Retina (tissue), 1 donor: ENCODE data around the gene PCNX1.
"Not testable (repeated sequence)": the region's sequence is repeated elsewhere in the genome, so short reads cannot be mapped to it uniquely, and the experiment has no call there.

Source experiments
- DNase-seq: peaks from one replicate; pipeline ENCODE4 v3.0.0-alpha.2; 2016

The PCNX1 gene

GRCh38 chr14:70971560-70971959 is 64.3 kb downstream of the PCNX1 start:
- DNase-seq = no peak

GRCh38 chr14:70972107-70972976 is 65.1 kb downstream of the PCNX1 start:
- peak; percentile 78 for DNase-seq

GRCh38 chr14:70976591-70976990 is 69.3 kb downstream of the PCNX1 start:
- DNase-seq = no peak

GRCh38 chr14:70981000-70981952 is 74.0 kb downstream of the PCNX1 start:
- no peak for DNase-seq

- no peak for DNase-seq
Measured at GRCh38 chr14:70982200-70982599, 74.9 kb downstream of the PCNX1 start.

- DNase-seq = no peak
Measured at GRCh38 chr14:70987041-70987440, 79.8 kb downstream of the PCNX1 start.

- DNase-seq = no peak
Measured at GRCh38 chr14:70988452-70988851, 81.2 kb downstream of the PCNX1 start.

GRCh38 chr14:70993931-70994330 is 86.7 kb downstream of the PCNX1 start:
- DNase-seq = no peak

- DNase-seq = no peak
Measured at GRCh38 chr14:70995211-70995610, 88.0 kb downstream of the PCNX1 start.

- no peak for DNase-seq
Measured at GRCh38 chr14:70995671-70996070, 88.4 kb downstream of the PCNX1 start.

- no peak for DNase-seq
Measured at GRCh38 chr14:70999117-70999516, 91.9 kb downstream of the PCNX1 start.

- DNase-seq = no peak
Measured at GRCh38 chr14:71000091-71000490, 92.8 kb downstream of the PCNX1 start.

- no peak for DNase-seq
Measured at GRCh38 chr14:71001742-71002141, 94.5 kb downstream of the PCNX1 start.

- no peak for DNase-seq
Measured at GRCh38 chr14:71003156-71003555, 95.9 kb downstream of the PCNX1 start.

GRCh38 chr14:71004481-71004880 is 97.2 kb downstream of the PCNX1 start:
- no peak for DNase-seq

- no peak for DNase-seq
Measured at GRCh38 chr14:71005076-71005475, 97.8 kb downstream of the PCNX1 start.

GRCh38 chr14:71006200-71006563 is 98.9 kb downstream of the PCNX1 start:
- DNase-seq = no peak

GRCh38 chr14:71011479-71011878 is 104.2 kb downstream of the PCNX1 start:
- no peak for DNase-seq

GRCh38 chr14:71012888-71013287 is 105.6 kb downstream of the PCNX1 start:
- no peak for DNase-seq

- no peak for DNase-seq
Measured at GRCh38 chr14:71013551-71014192, 106.4 kb downstream of the PCNX1 start.

- DNase-seq = not testable (repeated sequence)
Measured at GRCh38 chr14:71019917-71020316, 112.7 kb downstream of the PCNX1 start.

- no peak for DNase-seq
Measured at GRCh38 chr14:71021347-71022011, 114.2 kb downstream of the PCNX1 start.
